Measurements from ENCODE around the gene HSD17B8.
A peak's percentile ranks its signal among the peaks of the same experiment; 100 is the strongest.

The HSD17B8 gene

DNA sequence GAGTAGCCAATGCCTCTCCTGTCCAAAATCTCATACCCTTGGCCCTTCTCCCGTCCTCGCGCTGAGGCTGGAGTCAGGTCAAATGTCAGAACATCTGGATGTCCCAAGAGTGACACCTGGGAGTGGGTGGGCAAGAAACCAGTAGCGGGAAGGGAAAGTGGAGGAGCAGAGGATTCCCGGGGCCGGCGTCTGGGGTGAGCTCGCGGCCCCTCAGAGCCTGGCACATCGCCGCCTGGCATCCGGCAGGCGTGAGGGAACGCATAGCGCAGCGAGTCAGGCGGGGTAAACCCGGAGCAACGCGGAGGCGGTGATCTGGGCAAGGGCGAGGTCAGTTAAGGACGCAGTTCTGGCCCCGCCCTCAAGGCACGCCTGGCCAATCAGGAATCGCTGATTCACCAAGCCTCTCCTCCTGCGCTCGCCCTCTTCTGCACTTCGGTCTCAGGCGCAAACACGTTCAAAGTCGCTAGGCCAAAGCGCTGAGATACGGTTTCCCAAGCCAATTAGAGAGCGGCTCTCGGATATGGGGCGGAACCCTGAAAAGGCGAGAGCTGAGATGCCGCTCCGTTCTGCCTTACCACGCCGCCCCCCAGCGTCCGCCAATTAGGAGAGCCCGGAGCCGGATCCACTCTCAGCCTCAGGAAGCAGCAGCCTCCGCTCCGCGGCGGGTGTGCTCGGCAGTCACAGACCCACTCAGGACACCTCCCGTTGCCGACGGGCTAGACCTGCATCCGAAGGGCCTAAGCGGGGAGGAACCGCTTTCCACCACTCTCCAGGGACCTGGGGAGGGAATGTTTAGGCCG is 44.7 kb downstream of the HSD17B8 start:
- DNase-seq, result peak; percentile 99

DNA sequence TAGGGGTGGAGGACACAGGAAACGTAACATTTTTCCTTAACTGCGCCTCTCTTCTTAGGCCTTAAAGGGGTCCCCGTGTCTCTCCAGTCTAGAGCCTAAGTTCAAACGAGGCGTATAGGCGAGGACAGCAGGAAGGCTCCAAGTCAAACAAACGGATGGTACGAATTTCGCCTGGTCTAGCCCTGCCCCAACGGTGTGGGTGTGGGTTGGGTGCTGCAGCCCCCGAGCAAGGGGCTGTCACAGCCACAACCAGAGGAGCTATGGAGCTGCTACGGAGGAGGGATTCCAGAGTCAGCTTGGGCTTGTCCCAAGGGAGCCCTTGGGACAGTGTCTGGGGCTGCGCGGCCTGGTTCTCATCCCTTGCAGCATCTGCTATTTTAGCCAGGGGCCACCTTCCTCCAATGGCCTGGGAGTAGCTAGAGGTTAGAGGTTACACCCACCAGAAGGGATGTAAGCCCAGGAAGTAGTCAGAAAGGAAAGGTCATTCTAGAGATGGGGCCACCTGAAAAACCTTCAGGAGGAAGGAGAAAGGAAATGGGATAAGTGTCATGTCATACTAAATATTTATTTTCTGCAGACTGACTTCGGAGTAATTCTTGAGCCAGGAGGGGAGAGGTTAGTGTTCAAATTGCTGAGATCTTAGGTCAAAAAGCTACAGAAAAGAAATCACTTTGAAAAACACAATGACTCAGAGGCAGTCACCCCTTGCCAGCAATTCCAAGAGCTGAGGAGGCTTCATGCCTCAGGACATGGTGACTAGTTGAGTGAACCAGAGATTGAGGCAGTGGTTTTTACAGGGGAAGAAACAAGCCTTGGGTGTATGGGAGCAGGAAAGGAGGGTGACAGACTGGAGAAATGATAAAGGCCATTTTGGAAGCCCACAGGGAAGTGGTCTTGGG is 45.5 kb downstream of the HSD17B8 start:
- no peak for DNase-seq

DNA sequence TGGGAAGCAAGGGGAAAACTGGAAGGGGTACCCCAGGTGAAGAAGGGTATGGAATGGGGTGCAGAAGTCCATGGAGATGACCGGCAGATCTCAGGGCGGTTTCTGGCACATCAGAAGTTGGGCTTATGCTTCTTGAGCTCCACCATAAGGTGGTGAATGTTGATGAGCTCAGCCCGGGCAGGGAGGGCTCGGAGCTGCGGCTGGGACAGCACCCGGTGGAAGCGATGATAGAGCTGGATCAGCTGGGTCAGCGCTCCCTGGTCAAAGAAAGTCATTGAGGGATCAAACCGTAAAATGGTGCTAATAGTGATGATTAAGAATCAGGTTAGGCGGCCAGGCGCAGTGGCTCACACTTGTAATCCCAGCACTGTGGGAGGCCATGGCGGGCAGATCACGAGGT is 46.3 kb downstream of the HSD17B8 start:
- DNase-seq, result no peak

DNA sequence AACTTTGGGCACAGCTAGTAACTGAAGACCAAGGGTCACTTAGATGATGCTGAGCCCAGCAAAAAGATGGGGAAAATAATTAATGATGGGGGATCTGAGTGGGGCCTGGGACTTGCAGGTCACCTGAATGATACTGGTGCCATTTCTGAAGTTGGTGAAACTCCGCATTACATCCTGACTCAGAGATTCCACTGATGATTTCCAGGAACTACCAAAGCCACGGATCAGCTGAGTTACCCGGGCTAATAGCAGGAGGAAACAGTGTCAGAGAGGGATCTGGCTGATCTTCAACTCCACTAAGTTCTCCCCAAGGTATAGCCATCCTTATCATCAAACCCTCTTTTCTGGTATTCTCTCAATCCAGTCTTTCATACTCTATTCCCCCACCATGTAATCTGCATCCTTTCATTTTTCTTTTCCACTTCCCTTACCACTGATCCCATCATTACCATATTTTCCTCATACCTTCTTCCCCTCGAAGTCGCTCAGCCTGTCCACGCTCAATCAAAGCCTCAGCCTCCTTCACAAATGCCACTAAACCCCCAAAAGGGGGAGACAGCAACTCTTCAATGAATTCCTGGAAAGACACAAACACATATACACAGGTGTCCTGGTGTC is 47.0 kb downstream of the HSD17B8 start:
- no peak for DNase-seq

DNA sequence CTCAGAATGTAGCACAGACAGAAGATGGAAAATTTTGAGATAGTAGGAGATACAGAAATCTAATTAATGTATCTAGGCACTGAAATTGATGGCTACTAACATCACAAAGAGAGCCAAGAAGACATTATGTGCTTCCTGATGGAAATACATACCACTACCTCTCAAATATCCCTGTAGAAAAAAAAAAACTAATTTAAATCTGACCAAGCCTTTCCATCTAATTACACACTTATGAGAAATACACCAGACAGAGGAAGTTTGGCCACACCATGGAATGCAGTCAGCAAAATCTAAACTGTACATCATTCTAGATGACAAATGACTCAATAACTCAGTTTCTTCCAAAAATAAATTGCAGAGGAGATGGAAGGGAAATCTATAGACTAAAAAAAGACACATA is 48.3 kb downstream of the HSD17B8 start:
- no peak for DNase-seq

DNA sequence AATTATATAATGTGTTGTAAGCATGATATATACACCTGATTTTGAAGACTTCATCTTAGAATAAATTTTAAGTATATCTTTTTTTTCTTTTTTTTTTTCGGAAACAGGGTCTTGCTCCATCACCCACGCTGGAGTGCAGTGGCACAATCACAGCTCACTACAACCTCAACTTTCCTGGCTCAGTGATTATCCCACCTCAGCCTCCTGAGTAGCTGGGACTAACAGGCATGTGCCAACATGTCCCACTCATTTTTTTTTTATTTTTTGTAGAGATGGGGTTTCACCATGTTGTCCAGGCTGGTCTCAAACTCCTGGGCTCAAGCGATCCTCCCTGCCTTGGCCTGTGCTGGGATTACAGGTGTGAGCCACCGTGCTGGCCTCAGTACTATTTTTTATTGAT is 50.1 kb downstream of the HSD17B8 start:
- no peak for DNase-seq

All from NCI-H510A (cell line).